Choroid plexus epithelial cell (primary cell): ENCODE results near the gene UTS2B.

Experiments used
- DNase-seq: peaks from one replicate; pipeline ENCODE4 v3.0.0-alpha.2; 2010; ENCODE audit warnings: low read depth
- H3K4me3 ChIP-seq: 2 replicates; pipeline ENCODE4 v1.5.1; 2011; ENCODE audit warnings: low read depth, mild to moderate bottlenecking, control low read depth, low read length, moderate library complexity
- TF ChIP-seq, protein P1 (sequence below): conservative IDR thresholded peaks from 2 replicates; pipeline ENCODE4 v1.5.1; 2011; ENCODE audit warnings: low read depth, mild to moderate bottlenecking, control low read depth, inconsistent platforms, low read length, moderate library complexity

Gene UTS2B

DNA sequence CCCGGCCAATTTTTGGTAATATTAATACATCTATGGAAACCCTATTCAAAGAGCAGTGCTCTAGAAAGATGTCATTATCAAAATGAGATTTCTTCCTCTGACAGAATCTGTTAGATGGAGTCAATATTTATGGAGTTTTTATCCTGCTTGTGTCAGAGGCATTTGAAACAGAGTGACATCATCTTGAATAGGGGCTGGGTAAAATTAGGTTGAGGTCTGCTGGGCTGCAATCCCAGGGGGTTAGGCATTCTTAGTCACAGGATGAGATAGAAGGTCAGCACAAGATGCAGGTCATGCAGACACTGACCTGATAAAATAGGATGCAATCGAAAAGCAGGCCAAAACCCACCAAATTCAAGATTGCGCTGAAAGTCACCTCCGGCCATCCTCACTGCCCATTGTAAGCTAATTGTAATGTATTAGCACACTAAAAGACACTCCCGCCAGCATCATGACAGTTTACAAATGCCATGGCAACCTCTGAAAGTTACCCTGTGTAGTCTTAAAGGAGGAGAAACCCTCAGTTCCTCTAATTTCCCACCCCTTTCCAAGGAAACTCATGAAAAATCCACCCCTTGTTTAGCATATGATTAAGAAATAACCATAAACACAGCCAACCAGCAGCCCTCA is 28.4 kb downstream of the UTS2B start:
- H3K4me3 ChIP-seq, result no peak overlapping the region
- TF ChIP-seq, protein P1, sequence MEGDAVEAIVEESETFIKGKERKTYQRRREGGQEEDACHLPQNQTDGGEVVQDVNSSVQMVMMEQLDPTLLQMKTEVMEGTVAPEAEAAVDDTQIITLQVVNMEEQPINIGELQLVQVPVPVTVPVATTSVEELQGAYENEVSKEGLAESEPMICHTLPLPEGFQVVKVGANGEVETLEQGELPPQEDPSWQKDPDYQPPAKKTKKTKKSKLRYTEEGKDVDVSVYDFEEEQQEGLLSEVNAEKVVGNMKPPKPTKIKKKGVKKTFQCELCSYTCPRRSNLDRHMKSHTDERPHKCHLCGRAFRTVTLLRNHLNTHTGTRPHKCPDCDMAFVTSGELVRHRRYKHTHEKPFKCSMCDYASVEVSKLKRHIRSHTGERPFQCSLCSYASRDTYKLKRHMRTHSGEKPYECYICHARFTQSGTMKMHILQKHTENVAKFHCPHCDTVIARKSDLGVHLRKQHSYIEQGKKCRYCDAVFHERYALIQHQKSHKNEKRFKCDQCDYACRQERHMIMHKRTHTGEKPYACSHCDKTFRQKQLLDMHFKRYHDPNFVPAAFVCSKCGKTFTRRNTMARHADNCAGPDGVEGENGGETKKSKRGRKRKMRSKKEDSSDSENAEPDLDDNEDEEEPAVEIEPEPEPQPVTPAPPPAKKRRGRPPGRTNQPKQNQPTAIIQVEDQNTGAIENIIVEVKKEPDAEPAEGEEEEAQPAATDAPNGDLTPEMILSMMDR, result no peak
- no peak for DNase-seq

DNA sequence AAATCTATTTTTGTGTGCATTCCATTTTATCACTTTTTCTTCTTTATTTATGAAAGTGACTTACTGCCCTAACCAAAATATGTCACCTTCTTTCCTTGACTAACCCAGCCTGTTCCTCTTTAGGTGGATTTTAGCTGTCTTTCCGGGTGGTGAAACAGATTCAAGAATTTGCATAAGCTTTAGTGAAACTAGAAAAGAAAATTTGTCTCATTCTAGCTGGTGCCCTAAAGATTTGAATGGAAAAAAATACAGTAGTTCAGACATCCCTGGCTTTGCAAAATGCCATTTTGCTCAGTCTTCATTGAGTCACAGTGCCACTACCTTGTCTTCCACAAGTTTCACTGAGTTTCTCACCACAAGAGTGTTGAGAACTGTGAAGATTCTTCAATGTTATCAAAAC is 29.3 kb downstream of the UTS2B start:
- H3K4me3 ChIP-seq, result no peak overlapping the region
- TF ChIP-seq, protein P1, result no peak
- DNase-seq, result no peak

DNA sequence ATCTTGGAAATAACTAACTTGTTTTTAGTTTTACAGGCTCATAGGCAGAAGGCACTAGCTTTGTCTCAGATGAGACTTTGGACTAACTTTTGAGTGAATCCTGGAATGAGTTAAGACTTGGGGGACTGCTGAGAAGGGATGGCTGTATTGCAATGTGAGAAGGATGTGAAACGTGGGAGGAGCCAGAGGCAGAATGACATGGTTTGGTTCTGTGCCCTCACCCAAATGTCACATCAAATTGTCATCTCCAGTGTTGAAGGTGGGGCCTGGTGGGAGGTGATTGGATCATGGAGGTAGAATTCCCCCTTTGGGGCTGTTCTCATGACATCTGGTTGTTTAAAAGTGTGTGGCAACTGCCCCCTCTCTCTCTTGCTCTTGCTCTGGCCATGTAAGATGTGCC is 29.9 kb downstream of the UTS2B start:
- TF ChIP-seq, protein P1, result no peak
- DNase-seq, result no peak

DNA sequence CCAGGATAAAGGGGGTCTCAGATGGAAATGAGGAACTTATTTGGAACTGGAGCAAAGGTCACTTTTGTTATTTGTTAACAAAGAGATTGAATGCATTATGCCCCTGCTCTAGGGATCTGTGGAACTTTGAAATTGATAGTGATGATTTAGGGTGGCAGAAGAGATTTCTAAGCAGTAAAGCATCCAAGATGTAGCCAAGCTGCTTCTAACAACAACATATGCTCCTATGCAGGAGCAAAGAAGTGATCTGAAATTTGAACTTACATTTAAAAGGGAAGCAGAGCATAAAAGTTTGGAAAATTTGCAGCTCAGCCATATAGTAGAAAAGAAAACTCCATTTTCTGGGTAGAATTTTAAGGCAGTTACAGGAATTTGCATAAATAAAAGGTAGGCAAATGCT is 31.5 kb downstream of the UTS2B start:
- no peak for DNase-seq
- no peak overlapping the region for H3K4me3 ChIP-seq
- TF ChIP-seq, protein P1, result no peak

More for the DNA sequence above, 29.9 kb downstream of the UTS2B start:
- no peak overlapping the region for H3K4me3 ChIP-seq

DNA sequence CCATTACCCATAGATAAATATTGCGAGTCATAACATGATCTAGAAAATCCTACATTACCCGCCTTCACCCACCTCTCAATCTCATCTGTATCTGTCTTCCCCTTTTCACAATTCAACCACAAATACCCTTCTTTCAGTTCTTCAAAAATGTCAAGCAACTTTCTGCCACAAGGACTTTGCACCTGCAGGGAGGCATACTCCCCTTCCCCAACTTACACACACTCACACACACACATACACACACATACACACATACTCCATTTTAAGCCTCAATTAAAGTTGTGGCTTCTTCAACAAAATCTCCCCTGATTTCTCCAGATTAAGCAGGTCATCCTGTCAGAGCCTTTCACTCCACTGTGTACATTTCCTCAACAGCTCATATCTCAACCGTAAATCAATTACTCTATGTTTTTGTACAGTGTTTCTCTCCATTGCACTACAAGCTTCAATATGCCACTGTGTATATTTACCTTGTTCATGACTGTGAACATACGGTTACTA is 34.2 kb downstream of the UTS2B start:
- TF ChIP-seq, protein P1, result no peak
- H3K4me3 ChIP-seq, result no peak overlapping the region
- no peak for DNase-seq

DNA sequence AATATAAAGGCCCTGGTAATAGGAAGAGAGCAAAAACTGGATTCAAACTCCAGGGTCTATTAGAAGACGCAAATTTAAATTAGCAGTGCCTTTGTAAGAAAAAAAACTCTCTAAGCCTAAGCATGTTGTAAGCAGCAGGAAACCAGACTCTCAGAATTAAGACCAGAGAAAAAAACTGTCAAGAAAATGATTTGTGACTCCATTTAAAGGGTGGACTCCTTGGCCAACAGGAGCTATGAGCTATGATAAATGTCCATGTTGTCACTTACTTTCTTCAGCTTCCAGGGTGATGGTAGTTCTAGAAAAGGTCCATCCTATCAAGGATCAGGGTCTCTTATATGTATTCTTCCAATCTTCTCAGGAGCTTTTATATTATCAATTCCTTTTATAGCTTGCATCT is 36.0 kb downstream of the UTS2B start:
- TF ChIP-seq, protein P1, result no peak
- DNase-seq, result no peak
- H3K4me3 ChIP-seq, result no peak overlapping the region
